Activated CD4-positive, alpha-beta T cell treated with anti-CD3 and anti-CD28 coated beads, Interleukin-2, amount 50 U/mL, for 16 hours (primary cell): Measurements from ENCODE around the gene SYNE3.

Experiments used
- DNase-seq: peaks from one replicate; pipeline ENCODE4 v3.0.0-alpha.2; 2020

The SYNE3 gene, protein sequence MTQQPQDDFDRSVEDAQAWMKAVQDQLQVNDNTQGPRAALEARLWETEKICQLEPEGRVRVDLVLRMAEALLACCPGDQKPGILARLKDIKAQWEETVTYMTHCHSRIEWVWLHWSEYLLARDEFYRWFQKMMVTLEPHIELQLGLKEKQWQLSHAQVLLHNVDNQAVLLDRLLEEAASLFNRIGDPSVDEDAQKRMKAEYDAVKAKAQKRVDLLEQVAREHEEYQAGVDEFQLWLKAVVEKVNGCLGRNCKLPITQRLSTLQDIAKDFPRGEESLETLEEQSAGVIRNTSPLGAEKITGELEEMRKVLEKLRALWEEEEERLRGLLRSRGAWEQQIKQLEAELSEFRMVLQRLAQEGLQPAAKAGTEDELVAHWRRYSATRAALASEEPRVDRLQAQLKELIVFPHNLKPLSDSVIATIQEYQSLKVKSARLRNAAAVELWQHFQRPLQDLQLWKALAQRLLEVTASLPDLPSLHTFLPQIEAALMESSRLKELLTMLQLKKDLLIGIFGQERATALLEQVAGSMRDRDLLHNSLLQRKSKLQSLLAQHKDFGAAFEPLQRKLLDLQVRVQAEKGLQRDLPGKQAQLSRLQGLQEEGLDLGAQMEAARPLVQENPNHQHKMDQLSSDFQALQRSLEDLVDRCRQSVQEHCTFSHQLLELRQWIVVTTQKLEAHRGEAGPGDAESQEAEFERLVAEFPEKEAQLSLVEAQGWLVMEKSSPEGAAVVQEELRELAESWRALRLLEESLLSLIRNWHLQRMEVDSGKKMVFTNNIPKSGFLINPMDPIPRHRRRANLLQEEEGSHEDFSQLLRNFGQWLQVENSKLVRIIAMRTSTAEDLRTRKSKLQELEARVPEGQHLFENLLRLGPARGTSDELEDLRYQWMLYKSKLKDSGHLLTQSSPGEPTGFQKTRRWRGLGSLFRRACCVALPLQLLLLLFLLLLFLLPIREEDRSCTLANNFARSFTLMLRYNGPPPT

DNA sequence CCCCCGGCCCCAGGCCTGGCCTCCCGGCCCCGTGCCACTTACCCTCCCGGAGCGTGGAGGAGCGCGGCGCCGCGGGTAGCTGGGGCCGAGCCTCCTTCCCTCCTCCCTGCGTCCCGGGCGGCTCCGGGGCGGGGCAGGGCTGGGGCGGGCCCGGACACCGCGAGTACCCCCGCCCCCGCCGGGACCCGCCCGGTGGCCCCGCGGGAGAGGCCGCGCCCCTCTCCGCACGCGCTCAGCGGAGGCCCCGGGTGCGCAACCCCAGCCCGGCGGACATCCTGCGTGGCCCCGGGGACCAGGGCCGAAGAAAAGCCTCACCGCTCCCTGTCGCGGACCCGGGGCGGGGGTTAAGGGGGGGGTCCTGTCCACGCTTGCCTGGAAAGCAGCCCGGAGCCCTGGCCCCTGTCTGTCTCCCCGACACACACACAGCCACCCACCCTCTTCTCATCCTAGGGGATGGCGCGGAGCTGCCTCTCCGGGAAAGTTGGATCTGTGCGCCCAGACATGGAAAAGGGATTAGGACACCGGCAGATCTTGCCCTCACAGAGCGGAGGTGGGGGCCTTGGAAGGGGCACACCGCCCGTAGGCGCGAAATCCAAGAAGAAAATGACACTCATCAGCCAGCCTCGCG lies at the start of gene SYNE3:
SYNE3 (minus strand) TSS at position 97 of the 628 bp plus-strand sequence. CDS start 40,829 bp downstream, outside the sequence.
- DNase-seq = peak; percentile 65

DNA sequence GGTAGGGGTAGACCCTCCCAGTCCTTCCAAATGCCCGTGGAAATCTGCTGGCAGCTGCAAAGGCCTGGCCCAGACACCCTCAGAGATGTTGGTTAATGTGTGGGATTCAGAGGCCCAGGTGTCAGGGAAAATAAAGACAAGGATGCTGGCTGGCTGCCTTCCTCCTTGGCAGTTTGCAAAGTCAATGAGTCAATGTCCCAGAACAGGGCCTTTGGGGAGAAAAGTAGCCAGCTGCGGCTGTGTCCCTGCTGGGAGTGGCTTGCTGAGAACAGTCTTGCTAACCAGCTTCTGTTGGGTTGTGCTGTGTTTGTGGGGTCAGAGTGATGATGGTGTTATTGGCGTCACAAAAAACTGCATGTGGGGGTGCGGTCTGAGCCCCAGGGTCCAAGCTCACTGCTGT lies 47.6 kb upstream of the SYNE3 start:
- no peak for DNase-seq

DNA sequence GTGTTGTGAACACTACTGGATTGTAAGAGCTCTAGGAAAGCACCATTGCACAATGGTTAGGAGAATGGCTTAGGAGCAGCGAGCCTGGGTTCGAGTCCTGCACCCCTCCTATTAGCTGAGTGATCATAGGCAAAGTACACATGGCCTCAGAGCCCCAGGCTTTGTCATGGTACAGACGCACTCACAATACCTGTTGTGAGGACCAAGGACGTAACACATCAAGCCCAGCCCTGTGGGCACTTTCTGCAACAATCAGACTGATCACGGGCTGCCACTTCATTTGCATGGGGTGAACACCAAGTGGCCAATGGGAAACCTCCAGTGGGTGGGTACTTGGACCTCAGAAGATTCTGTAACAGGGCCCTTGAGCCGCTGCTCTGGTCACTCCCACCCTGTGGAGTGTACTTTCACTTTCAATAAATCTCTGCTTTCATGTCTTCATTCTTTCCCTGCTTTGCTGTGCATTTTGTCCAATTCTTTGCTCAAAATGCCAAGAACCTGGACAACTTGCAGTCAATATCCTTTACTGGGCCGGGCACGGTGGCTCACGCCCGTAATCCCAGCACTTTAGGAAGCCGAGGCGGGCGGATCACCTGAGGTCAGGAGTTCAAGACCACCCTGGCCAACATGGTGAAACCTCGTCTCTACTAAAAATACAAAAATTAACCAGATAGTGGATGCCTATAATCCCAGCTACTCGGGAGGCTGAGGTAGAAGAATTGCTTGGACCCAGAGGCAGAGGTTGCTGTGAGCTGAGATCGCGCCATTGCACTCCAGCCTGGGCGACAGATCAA lies 46.6 kb upstream of the SYNE3 start:
- no peak for DNase-seq

DNA sequence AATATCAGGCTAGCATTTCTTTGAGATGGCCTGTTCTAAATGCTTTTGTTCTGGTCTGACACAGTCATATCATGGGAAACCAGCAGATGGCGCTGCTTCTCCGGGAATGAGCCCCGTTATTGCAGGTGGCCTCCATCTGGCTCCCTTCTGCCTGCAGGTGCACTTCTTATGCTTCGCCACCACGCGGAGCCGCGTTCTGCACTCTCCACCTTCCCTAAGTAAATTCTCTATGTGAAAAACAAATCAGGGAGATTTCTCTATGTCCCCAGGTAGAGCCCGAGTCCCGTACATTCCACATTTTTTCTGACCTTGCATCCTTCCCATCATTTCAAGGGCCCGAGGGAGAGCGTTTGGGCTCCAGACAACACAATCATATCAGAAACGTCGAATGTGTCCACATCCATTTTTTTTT lies 44.6 kb upstream of the SYNE3 start:
- peak; percentile 88 for DNase-seq

DNA sequence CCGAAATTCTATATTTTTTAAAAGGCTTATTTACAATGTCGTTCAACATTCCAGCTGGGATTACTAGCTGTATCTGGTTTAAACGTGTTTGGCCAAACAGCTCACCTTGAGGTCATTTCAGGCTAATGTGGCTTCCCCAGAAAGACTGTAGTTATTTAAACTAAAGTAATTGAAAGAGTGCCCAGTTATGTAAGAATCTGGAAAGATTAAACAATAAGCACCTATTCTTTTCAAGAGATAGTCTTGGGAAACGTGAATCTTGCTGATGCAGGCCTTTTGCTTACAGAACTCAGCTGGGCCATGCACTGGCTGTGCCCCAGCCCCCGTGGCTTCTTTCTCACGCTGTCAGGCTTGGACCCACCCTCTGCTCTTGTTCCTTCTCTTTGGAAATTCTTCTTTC lies 42.8 kb upstream of the SYNE3 start:
- DNase-seq = no peak

DNA sequence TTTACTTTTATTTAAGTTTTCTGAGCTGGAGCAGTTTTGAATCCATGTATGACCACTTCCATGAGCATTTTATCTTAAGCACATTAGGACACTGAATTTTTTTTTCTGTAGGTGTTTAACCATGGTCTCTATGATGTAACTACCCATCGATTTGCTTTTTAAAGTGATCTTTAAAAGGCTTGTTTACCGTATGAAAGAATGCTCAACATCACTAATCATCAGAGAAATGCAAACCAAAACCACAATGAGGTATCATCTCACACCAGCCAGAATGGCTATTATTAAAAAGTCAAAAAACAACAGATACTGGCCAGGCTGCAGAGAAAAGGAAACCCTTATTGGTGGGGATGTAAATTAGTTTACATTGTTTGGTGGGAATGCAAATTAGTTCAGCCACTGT lies 41.4 kb upstream of the SYNE3 start:
- DNase-seq = no peak

DNA sequence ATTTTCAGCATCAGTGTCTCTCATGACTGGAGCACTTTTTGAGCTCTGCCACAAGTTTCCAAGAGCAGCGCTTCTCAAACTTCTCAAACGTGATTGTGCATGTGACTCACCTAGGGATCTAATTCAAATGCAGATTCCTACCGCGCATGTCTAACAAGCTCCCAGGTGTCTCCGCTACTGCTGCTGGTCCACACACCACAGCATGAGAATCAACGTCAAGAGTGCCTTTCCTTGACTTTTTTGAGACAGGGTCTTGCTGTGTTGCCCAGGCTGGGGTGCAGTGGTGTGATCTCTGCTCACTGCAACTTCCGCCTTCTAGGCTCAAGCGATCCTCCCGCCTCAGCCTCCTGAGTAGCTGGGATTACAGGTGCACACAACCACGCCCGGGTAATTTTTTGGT lies 40.8 kb upstream of the SYNE3 start:
- DNase-seq = no peak

DNA sequence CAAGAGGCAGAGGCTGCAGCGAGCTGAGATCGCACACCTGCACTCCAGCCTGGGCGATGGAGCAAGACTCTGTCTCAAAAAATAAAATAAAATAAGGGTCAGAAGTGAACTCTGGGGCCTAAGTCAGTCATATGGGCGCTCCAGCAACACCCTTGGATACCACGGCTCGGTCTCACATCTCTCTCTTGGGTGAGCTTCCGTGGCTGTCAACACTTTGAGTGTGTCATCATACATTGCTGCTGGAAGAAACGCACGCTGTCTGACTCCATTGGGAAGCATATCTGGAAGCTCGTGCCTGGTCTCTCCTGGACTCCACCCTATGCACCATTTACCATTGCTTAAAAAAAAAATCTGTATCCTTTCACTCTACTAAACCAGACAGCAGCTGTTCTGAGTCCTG lies 38.6 kb upstream of the SYNE3 start:
- no peak for DNase-seq

DNA sequence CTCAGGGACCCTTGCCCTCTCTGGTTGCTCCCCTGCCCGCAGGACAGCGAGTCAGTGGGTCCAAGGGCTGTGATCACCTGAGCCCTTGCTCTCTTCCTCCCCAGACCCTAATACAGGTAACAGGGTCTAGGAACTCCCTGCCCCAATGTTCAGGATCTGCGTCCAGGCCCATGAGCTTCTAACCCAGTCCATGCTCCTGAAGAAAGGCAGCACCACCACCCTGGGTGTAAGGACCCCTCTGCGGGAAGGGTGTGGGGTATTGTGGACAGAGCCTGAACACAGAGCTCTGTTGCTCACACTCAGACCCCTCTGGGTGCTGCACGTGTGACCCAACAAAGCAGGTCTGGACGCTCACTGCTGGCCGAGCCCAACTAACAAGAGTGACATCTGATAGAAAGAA lies 36.7 kb upstream of the SYNE3 start:
- DNase-seq = no peak

DNA sequence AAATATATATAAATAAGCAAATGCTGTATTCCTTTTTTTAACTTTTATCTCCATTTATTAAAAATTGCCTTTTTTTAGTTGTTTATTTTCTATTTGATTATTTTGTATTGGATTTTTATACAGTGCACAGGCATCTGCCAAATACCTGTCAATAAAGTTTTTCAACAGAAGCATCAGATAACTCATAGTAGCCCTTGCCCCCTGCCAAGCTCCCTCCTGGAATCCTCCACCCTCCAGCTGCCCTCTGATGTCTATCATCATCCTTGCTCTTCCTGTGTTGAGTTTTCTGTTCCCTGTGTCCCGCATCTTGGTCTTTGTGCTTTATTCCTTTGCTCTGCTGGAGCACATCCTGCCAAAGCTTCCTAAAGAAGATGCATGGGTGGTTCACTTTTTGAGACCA lies 35.0 kb upstream of the SYNE3 start:
- no peak for DNase-seq

DNA sequence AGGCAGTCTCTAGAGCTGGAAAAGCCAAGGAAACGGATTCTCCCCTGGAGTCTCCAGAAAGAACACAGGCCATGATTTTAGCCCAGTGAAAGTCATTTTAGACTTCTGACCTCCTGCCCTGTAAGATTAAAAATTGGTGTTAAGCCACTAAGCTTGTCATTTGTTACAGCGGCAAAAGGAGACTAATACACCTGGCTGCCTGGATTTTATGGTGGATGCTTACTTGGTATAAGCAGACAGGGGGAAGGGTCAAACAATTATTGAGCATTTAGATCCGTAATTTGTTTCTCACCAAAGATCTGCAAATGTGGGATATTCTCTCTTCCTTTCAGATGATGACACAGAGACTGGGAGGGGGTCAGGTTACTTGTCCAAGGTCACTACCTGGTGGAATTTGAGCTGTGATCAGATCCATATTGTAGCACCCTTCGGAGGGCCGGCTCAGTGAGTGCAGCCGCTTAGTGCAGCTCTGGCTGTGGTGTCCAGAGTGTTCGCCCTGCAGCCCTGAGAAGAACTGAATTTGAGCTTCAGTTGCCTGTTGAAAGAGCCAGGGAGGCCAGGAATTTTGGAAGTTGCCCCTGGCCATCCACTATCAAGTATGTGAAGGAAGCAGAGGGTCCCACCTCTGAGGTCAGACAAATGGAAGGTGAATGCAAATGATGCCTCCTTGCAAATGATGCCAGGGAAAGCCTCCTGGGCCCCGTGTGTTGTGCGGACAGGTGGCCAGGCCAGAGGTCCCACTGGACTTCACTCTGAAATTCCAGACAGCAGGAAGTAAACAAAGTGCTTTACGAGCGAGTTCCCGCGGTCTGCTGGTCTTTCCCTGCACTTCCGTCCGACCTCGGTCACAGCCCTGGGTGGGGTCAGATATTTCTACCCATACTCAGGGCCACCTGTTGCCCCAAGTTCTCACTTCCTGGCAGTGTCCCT lies 33.5 kb upstream of the SYNE3 start:
- DNase-seq = no peak

DNA sequence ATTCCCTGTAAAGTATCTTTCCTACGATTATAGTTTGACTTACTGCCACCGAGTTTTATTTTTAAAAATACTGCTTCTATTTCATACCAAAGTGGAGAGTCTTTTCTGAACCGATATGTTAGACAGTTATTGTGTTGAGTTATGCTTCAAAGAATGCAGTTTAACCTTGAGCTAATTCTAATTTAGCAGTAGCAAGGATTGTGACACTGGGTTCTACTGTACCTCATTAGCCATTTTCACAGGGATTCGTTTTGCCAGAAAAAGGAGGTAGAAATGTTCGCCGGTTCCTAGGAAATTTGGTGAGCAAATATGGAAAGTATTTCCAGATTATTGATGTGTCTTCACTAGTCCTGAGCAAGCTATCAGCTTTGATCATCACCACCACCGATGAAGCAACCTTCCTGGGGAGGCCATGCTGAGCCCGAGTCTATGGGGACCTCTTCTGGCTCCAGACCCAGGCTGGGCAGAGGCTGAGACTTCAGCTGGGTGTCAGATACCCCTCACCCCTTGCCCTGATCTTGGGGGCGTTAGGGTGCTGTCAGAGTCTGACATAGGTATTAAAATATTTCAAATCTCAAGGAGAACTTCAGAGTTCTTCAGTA lies 32.0 kb upstream of the SYNE3 start:
- no peak for DNase-seq

DNA sequence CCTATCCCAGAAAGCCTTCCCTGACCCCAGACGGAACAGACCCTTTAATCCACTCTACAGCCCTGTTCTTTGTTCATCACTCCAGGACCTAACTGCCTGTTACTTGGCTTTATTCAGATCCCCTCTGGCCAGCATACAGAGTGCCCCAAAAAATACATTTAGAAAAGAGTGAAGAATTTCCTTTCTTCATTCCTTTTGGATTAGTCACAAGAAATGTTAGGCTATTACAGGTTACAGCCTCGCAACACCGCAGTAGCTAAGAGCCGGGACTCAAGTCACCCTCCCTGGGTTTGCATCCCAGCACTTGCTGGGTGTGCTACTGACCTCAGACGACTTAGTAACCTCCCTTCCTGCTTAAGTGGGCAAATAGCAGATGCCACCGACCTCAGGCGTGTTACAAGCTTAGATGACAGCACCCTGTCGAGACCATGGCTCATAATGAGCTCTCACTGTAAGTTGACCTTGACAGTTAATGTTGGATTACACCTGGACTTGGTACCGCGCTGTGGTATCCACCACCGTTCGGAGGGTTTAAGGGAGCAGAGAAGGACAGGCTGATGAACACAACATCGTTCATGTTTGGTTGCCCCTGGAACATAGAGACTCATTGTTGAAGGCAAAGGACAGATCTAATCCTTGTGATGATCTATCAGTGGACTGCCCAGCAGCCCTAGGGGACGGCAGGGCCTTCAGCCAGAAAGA lies 31.3 kb upstream of the SYNE3 start:
- DNase-seq = no peak

DNA sequence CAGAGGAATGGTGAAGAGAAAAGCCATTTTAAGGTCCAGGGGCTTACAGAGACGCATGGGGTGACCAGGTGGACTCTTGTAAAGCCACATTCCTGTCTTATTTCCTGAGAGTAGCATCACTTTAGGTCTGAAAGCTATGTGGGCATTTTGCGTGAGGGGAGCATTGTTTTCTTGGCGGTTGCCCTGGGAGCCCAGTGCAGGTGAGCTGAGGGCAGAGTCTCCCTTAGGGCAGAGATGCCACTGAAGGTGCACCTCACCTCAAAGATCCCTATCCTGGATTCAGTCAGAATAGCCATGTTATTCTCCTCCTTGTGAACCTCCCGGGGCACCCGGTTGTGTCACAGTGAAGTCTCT lies 30.8 kb upstream of the SYNE3 start:
- DNase-seq = no peak

DNA sequence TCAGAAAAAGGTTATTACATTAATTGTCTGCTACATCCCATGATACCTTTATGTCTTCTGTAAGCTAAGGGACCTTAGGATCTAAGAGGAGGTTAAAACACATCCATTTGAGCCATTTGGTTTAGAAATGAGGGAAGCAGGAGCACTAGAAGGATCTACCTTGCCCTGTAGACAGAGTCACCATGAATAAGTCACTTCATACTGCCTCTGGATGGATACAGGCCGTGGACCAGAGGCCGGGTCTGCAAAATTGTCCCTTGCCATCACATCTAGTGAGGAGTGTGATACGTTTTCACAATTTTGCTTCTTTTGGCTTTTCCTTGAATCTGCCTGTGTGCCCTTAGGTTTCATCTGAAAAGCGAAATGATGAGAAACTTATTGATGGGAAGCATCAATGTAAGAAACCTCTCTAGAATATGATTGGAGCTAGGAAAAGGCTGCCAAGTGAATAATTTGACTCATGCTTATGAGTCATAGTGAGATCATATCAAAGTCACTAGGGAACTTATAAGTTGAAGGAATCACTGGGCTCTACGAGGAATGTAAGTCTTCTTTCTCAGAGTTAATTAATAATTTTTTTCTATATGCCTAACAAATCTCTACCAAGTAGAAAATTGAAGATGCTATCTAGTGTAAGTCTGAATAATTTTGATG lies 29.2 kb upstream of the SYNE3 start:
- DNase-seq = no peak

DNA sequence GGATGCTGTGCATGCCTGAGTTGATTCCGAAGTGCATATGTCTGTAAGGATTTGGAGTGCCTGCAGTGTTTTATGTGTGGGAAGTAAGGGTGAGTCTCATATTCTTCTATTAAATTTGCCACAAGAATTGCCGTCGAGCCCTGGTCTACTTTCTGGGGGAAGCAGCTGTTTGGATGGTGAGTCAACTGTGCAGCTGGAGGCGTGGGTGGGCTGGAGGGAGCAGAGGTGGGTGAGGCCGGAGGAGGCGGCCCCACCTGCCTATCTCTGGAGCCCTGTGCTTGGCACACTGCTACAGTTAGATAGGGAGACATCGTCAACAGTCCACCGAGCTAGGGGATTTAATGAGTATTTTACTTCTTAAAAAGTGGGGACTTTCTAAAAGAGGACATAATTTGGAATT lies 28.1 kb upstream of the SYNE3 start:
- DNase-seq = no peak

DNA sequence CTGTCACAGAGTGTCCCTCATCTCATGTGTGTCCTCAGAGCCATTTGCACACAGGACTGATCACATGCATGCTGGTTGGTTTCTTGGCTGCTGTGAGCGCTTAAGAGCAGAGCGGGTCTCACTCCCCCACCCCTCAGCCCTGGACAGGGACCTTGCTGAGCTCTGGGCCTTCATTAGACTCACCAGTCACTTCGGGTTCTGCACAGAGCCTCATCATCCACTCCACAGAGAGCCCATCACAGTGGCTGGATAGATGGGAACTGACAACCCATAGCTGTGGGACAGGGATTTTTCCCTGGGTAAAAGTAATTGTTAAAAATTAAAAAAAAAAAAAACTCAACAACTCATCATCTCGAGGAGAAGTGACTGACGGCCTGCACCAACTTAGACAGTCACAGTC lies 26.6 kb upstream of the SYNE3 start:
- no peak for DNase-seq

DNA sequence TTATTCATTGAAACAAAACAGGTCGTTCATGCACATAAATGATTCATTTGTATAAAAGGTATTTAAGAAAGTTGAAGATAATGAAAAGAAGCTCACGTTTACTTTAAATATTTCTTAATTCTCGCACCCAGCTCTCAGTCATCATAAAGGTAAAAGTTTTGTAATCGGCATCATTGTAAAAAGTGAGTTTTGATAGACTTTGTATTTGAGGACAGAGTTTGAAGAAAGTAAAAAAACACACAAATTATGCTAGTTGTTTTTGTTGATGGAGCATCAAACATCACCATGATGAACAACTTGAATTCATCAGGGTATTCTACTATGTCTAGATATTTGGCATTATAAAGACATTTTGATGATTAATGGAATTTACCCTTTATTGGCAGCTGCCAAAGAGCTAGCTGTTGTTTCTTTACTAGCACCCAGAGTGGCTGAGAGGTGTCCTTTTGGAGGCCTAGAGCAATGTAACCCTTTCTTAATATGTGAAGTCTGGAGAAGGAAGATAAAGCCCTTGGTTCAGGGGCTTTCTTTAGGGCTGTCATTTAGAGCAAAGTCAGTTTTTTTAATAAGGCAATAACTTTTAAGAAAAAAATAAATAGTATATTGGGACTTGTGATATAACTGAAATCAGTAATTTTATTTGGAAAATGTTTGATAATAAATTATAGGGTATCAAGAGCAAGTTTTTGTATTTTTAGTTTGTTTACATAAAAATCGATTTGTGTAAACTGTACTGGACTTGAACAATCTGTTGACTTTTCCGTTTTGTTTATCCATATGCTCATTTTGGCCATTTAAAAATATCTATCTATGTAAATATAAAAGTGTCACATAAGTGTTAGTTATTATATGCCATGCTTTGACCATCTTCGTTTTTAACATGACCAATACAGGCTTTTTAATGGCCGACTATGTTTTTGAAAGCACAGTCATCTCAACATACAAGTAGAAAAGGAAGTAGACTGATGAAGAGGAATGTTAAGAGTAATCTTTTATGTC lies 25.8 kb upstream of the SYNE3 start:
- no peak for DNase-seq

DNA sequence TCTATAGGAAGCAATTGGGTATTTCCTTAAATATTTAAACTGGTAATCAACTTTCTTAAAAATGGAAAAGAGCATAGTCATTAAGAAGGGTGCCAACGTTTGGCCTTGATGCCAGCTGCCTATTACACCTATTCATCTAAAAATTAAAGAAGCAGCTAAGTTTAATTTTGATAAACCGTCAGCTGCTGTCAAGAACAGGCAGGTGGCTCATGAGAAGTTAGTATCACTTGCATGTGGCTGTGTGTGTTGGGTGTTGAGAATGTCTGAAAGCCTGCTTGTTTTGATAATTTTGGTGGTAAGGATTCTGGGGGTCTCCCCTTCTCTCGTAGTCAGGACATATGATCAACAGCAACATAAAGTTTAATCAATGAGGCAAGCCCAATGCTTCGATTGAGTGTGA lies 24.9 kb upstream of the SYNE3 start:
- DNase-seq = no peak
